Midbrain (tissue), 1 donor: ENCODE results near the gene SLC18B1.
"Not testable (repeated sequence)": the region's sequence is repeated elsewhere in the genome, so short reads cannot be mapped to it uniquely, and the experiment has no call there.

Experiments used
- DNase-seq: peaks from one replicate; lab custom pipeline; 2025; lab: John Stamatoyannopoulos, UW

The SLC18B1 gene

GRCh38 chr6:132798869-132799538, 567 bp upstream of the SLC18B1 start:
- peak; percentile 53 for DNase-seq

GRCh38 chr6:132795461-132795860, 3.0 kb downstream of the SLC18B1 start:
- no peak for DNase-seq

DNA sequence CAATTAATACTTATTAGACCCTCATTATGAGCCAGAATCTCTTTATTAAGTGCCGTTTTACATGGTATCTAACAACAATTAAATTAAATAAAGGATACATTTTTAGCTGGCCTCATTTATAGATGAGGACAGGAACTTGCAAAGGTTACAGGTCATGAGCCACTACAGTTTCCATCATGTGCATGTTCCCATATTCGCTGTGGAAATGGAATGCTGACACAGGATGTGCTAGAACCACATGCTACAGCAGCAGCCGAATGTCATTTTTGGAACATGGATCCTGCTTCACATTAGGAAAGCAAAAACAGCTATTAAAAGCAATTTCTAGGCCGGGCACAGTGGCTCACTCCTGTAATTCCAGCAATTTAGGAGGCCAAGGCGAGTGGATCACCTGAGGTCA, 5.9 kb downstream of the SLC18B1 start:
- no peak for DNase-seq

GRCh38 chr6:132790450-132790849, 8.0 kb downstream of the SLC18B1 start:
- DNase-seq, result no peak

- no peak for DNase-seq
These were observed 9.1 kb downstream of the SLC18B1 start for GRCh38 chr6:132789396-132789776.

DNA sequence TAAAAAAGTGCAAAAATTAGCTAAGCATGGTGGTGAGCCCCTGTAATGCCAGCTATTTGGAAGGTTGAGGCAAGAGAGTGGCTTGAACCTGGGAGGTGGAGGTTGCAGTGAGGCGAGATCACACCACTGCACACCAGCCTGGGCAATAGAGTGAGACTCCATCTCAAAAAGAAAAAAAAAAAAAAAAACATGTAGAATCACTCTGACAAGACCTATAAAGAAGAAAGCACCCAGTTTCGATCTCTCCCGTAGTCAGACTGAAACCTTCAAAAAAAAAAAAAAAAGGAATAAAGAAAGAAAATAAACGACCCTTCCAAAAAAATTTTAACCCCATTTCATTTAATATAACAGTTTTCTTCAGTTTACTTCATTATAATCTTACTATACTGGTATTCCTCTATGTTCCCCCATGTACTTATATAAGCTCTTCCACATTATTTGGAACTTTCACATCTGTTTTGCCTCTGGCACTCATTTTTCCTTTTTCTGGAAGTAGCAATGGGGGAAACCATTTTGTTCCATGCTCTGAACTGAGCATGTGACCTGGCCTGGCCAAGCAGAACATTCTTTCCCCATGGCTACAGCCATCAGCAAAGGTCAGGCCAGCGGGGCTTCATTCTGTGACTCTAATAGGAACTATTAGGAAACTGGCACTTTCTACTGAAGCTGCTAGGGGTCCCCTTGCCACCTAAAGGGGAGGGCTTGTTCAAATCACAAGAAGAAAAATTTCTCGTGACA, 9.6 kb downstream of the SLC18B1 start:
- DNase-seq, result peak; percentile 38

DNA sequence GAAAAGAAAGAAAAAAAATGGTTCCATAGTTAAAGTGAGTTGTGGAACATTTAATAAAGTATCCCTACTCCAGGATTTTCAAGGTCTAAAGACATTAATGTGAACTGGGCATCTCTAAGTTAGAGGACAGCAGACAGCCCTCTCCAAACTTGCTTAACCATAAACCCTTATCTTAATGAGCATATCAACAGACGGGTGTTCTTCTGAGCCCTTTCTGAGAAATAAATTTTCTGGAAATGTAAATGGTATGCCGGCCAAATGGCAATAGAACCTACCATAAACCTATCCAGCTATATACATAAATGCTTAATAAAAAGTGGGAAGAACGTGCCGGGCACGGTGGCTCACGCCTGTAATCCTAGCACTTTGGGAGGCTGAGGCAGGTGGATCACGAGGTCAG, 12.5 kb downstream of the SLC18B1 start:
- no peak for DNase-seq

DNA sequence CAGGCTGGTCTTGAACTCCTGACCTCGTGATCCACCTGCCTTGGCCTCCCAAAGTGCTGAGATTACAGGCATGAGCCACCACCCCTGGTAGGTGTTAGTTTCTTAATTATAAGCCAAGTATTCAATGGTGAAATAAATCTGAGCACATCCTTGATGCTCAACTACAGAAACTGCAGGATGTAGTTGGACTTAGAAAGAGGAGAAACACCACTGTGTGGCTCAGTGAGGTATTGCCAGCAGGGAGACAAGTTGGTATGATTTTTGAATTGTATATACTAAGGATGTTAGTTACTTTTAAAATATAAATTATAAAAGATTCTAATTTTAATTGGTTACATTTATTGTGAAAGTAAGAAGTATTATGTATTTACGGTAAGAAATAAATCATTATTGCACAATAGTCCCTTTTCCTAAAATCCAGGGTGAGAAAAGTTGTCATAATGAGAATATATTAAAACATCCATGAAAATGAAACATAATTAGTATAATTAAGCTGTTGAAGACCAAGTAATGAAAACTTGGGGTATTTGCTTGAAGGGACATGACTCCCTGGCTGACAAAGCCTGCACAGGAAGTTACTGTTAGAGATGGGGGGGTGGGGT, 17.6 kb downstream of the SLC18B1 start:
- no peak for DNase-seq

GRCh38 chr6:132777881-132778280, 20.6 kb downstream of the SLC18B1 start:
- not testable (repeated sequence) for DNase-seq

- DNase-seq, result no peak
These were observed 30.4 kb downstream of the SLC18B1 start for GRCh38 chr6:132768051-132768517.

- DNase-seq, result no peak
These were observed 32.9 kb downstream of the SLC18B1 start for GRCh38 chr6:132765560-132765959.

DNA sequence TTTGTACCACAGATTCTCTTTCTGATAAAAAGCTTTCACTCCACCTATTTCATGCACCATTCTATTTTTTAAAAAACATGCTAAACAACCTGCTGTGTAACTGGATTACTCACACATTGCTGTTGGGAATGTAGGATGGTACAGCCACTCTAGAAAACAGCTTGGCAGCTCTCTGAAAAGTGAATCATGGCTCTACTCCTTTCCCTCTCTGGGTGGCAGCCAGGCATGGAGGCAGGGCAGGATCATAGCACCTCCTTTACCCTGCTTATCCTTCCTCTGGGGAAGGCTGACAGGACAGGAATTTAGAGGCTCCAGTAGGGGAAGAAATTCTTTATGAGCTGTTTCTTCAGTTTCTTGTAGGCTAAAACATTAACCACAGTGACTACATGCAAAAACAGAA, 34.1 kb downstream of the SLC18B1 start:
- DNase-seq, result no peak

DNA sequence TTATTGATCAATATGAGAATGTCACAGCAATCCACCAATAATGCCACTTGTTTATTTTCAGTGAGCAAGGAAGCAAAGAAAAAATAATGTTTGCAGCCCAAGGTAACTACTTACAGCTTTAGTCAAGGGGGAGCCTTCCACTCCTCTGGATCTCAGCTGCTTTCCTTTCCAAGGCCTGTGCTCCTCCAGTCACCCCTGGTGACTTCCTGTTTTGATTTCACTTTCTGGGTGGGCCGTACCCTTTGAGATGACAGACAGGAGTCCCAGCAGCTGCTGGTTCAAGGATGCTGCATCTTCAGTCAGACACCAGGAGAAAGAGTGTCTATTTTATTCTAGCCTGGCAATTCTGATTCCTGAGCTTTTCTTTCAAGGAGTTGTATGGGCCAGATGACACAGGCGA, 35.2 kb downstream of the SLC18B1 start:
- DNase-seq, result no peak

DNA sequence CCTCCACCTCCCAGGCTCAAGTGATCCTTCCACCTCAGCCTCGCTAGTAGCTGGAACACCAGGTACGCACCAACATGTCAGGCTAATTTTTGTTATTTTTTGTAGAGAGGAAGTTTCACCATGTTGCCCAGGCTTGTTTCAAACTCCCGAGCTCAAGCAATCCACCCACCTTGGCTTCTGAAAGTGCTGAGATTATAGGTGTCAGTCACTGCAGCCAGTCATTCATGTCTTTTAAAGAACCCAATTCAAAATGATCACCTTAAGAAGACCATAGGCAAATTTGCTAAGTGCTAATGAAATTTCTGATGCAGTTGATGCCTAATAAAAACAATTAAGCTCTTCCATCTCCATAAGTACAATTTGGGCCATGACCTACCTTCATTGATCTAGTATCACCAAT, 38.2 kb downstream of the SLC18B1 start:
- DNase-seq, result no peak

- DNase-seq, result no peak
These were observed 39.7 kb downstream of the SLC18B1 start for GRCh38 chr6:132758689-132759088.

DNA sequence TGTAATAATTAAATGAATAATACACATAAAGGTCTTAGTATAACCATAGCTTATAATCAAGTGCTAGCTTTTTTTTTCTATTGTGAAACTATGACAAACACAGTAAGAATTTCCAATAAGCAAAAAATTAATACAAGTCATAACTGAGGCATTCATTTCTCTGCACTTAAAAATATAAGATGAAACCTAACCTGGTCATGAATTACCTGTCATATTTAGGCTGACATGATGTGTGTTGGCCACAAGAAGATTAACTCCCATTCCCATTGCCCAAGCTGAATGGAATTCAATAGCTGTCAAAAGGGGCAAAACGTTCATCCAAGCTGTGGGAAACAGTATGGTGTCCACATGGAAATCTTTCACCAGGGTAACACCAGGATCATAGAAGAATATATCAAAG, 46.2 kb downstream of the SLC18B1 start:
- DNase-seq, result no peak

GRCh38 chr6:132751828-132752227, 46.6 kb downstream of the SLC18B1 start:
- no peak for DNase-seq

DNA sequence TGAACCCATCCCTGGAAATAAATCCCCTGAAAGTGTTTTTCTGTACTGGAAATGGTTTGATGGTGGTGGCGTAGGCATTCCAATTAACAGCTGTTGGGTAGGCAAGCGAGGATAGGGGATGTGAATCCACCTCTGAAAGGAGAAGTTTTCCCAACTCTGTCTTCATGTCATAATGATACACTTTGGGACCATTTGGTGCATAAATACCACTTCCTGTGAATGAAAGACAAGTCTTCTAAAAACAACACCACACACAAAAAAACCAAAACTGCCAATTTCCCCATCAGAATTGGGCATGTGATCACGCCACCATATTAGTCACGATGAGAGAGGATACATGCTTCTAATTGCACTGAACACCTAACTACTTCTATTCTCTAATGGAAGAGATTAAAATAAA, 47.1 kb downstream of the SLC18B1 start:
- no peak for DNase-seq

DNA sequence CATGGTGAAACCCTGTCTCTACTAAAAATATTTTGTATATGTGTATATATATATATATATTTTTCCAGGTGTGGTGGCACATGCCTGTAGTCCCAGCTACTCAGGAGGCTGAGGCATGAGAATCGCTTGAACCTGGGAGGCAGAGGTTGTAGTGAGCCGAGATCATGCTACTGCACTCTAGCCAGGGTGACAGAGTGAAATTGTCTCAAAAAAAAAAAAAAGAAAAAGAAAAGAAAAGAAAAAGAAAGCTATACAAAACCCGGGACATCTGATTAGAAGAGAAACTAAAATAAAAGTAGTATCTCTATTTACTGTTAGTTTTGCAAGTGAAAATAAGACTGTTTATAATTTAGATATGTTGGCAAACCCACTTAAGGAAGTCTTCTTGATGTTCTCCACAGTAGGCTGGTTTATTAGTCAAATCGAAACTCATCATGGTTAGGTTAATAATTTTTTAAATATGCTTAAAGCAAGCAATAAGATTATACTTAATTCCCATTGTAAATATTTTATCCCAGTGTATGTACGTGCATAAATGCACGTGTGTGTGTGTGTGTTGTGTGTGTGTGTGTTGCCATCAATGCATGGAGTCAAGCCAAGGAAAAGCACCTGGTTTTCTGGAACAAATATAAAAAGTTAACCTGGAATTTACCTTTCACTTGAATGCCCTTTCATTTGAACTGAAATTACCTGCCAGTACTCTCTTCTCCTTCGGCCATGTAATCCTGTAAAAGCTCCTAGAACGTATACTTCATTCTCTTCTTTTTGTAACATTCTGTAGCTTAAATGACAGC, 47.8 kb downstream of the SLC18B1 start:
- no peak for DNase-seq

DNA sequence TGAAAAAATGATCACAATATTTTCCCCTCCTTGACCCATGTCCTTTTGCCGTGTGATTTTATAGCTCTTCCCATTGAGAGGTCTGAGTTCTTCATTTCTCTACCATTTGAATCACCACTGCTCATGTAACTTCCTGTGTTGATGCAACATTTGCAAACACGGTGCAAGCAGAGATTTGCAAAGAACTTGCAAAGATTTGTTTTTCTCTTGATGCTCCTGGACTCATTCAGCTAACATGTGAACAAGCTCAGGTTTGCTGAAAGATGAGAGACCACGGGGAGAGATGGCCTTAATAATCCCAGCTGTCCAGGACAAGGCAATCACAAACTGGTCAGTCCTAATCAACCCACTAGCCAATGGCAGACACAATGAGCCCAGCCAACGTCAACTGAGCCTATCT, 49.3 kb downstream of the SLC18B1 start:
- no peak for DNase-seq

DNA sequence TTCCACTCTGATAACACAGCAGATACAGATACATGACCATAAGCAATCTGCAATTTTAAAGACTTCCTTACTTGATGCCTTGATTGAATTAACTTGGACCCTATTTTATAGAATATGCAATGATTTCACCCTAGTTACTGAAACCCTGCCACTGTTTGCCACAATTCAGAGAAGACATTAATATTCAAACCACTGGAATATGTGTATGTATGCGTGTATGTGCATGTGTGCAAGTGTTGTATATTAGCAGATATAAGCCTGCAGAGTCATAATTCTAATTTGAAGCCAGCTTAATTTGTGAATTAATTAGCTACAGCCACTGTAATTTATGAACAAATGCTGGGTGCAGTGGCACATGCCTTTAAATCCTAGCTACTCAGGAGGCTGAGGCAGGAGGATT, 50.0 kb downstream of the SLC18B1 start:
- DNase-seq, result no peak

DNA sequence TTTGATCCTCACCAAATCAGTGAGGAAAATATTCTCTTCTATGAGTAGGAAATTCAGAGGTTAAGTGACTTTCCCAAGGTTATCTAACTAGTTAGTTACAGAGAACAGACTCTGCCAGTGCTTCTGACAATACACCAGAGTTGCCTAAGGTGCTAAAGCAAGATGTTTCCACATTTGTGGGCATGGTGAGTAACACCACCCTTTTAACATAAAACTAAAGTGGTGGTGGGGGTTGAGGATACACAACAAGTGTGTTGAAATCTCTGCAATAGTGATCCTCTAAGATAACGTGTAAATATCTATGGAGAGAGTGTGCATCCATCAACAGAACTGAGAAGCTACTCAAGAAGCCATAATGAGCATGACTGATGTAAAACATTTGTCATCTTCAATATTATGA, 52.4 kb downstream of the SLC18B1 start:
- no peak for DNase-seq
